DMS53 treated with DMSO at 0.1 percent for 48 hours (cell line): ENCODE data around the gene NR1I2.

Source experiments
- DNase-seq: peaks from one replicate; lab custom pipeline; 2025; ENCODE audit not compliant: unreplicated experiment; lab: John Stamatoyannopoulos, UW

Gene NR1I2

DNA sequence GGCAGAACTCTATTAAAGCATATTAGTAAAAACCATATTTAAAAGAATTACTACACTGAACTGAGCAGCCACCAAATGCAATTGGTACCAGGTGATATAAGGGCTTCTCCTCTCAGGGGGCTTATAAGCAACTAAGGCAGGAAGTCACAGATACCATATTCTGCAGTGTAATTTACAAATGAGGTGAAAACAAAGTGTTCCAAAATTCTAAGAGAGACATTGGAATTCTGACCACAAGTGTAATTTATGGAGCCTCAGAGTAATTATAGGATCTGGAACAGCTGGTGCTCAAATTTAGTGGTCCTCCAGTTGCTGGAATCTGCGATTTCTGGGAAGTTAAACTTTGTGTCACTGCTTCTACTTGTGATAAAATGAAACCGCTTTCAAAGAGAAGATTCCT is 3.1 kb upstream of the NR1I2 start:
- DNase-seq, result no peak

DNA sequence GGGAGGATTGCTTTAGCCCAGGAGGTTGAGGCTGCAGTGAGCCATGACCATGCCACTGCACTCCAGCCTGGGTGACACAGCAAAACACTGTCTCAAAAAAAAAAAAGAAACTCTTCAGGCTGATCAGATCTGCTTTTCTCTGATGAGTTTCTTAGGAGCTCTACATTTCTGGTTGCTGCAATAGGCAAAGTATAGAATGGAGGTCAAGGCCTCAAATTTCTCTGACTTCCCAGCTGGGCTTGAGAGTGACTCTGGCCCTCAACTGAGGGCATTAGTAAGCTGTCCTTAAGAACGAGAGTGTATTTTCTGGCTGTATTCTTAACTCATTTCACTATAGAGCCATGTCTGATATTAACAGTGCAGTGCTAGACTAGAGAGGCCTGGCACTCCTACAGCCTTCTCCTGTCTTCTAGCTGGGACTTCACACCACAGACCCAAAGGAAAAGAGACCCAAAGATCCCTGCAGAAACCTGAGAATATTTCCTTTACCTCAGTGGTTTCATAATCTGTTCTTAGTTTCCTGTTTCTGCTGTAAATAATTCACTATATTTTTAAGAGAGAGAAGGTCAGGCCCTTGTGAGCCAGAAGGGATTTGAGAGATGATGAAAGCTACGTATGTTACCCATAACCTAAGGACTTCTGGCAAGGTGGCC is 2.0 kb upstream of the NR1I2 start:
- DNase-seq, result no peak

DNA sequence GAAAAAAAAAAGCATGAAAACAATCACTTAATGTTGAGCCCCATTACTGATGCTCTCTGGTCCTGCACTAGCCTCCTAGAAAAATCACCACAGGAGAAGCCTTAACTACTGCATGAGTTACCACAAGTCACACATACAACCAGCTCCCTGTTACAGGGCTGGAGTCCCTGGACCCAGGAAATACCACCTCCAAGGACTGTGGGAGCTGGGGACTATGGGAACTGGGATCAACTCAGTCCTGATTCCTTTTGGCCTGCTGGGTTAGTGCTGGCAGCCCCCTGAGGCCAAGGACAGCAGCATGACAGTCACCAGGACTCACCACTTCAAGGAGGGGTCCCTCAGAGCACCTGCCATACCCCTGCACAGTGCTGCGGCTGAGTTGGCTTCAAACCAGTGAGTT is 559 bp downstream of the NR1I2 start:
- no peak for DNase-seq

DNA sequence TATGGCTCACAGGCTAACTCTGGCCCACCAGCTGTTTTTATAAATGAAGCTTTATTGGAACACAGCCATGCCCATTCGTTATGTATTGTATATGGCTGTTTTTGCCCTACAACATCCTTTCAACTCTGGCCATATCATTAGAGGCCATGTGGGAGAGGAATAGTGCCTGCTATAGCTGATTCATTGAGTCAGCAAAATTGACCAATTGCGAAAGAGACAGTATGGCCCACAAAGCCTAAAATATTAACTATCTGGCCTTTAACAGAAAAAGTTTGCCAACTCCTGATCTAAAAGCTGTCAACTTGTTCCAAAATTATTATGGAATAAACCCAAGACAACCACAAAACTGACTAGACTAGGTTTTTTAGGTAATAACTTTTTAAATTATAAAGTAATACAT is 1.4 kb downstream of the NR1I2 start:
- DNase-seq, result no peak

DNA sequence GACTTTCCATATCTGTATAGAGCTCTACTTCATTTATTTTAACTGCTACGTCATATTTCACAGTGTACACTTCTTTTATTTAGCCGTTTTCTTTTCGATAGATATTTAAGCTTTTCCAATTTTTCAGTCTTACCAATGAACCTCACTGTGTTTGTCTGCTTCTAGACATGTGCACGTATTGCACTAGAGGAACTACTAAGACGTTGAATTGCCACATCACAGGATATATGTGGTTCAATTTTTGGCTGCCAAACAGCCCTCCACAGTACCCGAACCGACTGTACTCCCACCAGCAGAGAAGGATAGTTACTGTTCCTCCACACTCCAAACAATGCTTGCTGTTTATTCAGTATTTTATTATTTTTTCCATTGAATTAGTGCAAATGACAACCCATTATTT is 2.0 kb downstream of the NR1I2 start:
- no peak for DNase-seq

DNA sequence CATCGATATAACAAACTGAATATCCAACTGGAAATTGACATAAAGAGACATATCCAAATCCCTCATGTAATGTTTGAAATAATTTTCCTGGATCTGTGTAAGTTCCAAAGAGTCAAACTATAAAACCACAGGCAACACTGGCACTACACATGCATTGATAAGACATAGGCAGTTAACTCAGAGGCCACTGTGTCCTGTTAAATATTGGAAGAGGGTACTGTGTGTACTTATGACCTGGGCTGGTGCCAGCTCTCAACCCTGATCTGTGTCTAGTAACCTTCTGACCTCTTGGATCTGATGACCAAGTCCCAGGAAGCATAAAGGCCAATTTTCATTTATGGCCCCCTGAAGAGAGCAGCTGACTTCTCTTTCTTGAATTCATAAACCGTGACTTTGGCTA is 4.5 kb downstream of the NR1I2 start:
- no peak for DNase-seq

DNA sequence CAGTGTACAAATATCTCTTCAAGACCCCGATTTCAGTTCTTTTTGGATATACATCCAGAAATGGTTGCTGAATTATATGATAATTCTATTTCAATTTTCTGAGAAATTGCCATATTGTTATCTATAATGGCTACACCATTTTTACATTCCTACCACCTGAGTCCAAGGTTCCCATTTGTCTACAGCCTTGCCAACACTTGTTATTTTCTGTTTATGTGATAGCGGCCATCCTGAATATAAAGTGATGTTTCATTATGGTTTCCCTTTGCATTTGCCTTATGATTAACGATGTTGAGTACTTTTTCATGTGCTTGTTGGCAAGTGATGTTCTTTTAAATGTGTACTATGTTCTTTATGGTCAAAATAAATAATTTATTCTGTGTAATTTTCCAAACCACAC is 8.5 kb downstream of the NR1I2 start:
- DNase-seq, result no peak

DNA sequence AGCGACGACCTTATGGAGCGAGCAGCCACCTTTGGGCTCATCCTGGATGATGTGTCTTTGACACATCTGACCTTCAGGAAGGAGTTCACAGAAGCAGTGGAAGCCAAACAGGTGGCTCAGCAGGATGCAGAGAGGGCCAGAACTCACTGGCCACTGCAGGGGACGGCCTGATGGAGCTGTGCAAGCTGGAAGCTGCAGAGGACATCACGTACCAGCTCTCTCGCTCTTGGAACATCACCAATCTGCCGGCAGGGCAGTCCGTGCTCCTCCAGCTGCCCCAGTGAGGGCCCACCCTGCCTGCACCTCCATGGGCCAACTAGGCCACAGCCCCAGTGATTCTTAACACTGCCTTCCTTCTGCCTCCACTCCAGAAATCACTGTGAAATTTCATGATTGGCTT is 10.4 kb downstream of the NR1I2 start:
- no peak for DNase-seq

DNA sequence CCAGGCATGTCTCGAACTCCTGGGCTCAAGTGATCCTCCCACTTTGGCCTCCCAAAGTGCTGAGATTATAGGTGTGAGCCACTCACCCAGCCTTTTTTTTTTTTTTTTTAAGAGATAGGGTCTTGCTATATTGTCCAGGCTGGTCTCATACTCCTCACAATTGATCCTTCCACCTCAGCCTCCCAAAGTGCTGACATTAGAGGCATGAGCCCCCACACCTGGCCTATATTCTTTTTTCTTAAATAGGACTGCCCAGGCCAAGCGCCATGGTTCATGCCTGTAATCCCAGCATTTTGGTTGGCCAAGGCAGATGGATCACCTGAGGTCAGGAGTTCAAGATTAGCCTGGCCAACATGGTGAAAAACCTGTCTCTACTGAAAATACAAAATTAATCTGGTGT is 12.5 kb downstream of the NR1I2 start:
- DNase-seq, result no peak

DNA sequence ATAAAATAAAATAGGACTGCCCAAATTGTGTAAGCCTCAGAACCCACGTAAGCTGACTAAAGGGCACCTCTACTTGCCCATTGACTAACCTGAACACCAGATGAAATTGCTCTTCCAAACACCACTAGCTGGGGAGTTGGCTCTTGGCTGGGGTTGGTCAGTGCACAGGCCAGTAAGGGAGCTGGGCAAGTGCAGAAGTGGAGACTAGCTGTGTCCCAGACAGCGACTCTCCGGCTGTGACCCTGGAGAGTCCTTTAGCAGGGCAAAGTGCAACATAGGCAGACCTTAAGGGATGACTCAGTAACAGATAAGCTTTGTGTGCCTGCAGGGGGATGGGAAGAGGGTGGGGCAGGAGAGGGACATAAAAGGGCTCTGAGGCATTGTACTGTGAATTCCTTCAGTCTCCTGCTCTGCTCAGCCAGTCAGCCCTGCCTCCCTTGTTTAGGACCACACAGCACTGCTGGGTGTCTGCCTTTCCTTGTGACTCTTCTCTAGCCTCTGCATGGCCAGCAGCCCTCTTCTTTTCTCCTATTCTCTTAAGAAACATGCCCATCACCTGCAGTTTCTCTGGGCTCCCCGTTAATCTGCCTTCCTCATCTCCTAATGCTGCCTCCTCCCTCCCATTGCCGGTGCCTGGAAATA is 13.2 kb downstream of the NR1I2 start:
- DNase-seq, result peak; percentile 39

DNA sequence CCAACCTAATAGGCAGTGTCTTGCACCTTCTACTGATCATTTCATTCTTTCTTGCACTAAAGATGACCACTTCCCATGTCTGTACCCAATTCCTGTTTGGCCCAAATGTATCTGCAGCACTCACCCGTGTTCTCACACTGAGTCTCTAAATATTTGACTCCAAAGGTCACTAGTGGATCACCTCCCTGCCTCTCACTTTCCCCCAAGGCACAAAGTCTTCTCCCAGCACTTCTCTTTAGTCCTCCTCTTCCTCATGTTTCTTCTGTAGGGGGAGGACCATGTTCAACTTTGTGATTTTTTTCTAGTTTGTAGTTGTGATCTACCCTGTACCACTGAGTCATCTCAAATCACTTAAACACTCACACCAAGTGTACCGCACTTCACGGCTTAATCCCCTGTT is 13.9 kb downstream of the NR1I2 start:
- no peak for DNase-seq

DNA sequence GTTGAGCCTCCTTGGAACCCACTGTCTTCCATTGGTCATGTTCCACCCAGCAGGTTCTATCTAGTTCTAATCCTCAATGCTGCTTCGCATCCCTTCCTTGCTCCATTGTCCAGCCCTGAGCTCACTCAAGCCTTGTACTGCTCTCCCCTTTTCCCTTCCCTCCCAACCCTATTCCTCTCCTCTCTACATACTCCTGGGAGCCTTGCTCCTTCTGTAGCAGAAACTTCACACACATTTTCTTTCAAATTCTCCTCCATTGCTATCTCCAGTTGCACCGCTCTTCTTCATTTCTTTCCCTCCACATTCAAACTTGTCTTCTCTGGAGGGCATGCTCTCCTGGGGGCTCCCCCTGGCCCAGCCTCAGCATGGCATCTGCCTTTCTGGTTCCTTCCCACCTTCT is 14.5 kb downstream of the NR1I2 start:
- no peak for DNase-seq

DNA sequence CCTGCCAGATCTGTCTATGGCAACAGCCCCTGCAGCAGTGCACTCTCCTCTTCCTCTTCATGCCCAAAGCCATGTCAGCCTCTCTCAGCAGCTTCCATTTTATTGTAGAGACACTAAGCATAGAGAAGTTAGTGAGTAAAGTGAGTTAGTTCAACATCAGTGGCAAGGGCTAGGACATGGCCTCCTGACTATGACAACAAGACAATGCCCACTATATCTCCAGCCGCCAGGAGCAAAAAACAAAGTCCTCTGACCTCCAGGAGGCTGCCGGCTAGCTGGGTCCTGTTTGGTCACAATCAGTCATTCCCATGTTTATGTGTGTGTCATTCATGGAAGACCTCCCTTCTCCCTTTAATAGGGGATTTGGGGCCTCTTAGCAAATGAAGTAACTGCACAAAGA is 14.9 kb downstream of the NR1I2 start:
- DNase-seq, result no peak

DNA sequence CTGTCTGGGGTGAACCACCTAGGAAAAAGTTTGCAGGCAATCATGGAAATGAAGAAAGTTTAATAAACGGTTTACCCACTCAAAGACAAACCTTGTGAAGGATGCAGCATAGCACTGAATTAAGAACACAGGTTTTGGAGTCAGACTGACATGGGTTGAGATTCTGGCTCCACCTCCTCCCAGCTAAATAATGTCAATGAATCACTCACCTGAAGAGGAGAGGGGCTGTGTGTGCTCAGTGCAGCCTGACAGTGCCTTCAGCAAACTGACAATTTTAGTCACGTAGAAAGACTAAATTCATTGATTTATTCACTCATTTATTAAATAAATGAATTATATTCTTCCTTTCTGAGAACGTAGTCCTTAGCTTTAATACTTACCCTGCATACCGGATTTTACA is 18.9 kb downstream of the NR1I2 start:
- no peak for DNase-seq

DNA sequence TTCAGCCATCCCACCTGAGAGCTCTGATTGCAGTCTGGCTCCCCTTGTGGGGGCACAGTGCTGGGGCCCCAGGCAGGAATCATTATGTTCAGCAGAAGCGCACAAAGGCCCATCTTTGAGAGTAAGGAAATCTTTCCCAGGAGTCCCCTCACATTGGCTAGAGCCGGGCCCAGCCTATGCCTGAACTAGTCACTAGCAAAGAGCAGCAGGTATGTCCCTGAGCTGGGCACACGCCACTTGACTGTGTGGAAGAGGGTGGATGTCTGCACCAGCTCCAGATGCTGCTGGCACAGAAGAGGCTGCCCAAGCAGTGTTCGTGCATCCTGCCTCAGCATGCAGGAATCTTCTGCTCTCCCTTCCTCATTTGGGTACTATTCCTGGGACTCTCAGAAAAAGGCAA is 26.3 kb downstream of the NR1I2 start:
- DNase-seq, result no peak

DNA sequence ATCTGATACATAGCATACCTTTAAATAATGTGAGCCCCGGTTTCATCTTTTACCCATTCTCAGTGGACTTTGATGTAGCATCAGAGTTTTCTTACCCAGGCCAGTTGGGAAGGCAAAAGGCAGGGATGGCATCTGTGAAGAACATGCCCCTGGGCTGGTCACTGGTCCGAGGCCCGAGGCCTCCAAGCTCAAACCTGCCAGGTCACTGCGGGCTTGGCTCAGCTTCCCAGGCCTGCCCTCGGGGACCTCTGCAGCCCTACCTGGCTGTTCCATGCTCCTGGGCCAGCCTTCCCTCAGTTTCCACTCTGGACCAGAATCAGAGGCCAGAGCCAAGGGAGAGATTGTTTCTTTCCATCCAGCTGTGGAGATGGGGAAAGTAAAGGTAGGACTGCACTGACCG is 26.9 kb downstream of the NR1I2 start:
- no peak for DNase-seq

DNA sequence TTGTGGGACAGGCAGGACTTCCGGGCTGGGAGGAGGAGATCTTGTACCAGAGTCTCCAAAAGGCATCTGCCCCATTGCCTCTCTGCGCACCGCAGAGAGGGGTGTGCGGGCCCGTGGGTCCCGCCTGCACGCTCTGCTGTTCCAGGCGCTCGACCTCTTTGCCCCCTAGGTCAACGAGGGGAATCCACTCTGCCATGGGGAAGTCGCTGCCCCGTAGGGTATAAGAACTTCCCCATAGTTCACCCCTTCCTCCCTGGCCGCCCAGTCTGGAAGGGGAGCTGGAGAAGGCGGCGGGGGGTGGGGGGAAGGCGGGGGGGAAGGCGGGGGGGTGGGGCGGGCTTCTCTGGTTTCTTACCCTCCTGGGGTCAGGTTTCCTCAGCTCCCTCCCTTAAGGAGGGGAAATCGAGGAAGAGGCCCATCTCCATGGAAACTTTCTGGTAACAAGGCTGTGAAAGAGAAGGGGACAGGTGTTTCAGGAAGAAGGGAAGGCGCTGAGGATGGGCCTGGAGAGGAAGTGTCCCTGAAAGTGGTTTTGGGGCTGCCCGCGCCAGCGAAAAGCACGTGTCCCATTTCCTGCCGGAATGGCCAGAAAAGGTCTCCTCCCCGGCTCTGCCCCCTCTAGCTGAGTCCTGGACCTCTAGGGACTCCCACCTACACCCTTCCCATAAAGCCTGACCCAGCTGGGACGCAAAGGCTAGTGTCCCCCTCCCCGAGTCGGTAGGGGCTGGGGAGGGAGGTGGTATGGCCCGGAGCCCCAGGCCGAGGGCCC is 27.5 kb downstream of the NR1I2 start:
- DNase-seq, result no peak

DNA sequence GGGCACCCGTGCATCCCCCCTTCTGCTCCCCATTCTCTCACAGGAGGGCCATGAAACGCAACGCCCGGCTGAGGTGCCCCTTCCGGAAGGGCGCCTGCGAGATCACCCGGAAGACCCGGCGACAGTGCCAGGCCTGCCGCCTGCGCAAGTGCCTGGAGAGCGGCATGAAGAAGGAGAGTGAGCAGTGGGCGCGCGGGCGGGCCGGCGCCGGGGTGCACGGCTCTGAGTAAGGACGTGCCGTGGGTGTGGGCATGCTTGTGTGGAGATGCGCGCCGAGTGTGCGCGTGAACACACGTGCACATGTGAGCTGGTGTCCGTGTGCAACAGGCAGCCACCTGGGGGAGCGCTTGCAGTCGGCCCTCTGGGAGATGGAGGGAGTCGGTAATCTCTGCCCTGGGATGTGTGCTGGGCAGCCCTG is 28.1 kb downstream of the NR1I2 start:
- DNase-seq, result peak; percentile 7

DNA sequence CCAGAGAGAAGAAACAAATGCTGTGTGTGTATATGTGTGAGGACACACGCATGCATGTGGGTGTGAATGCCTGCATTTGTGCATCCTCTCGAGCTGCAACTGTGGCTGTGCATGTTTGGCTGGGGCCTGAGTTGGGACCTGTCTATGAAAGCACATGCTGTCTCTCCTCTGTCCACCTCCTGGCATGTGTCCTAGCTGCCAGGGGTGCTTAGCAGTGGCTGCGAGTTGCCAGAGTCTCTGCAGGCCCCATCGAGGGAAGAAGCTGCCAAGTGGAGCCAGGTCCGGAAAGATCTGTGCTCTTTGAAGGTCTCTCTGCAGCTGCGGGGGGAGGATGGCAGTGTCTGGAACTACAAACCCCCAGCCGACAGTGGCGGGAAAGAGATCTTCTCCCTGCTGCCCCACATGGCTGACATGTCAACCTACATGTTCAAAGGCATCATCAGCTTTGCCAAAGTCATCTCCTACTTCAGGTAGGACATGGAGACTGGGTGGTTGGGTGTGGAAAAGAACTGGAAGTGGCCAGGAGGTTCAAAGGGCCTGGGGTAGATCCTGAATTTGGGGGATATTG is 30.7 kb downstream of the NR1I2 start:
- DNase-seq, result no peak

DNA sequence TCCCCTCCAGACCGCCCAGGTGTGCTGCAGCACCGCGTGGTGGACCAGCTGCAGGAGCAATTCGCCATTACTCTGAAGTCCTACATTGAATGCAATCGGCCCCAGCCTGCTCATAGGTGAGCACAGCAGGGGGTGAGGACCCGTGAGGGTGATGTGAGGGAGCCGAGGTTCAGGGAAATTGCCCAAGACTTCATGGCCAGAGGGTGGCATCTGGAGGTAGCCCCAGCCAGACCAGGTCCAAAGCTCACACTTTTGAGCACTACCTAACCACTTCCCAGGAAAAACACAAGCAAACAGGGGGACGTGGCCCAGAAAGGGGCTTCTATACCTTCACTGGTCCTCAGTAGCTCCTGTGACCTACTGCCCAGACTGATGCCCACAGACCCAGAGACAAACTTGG is 33.8 kb downstream of the NR1I2 start:
- DNase-seq, result no peak

DNA sequence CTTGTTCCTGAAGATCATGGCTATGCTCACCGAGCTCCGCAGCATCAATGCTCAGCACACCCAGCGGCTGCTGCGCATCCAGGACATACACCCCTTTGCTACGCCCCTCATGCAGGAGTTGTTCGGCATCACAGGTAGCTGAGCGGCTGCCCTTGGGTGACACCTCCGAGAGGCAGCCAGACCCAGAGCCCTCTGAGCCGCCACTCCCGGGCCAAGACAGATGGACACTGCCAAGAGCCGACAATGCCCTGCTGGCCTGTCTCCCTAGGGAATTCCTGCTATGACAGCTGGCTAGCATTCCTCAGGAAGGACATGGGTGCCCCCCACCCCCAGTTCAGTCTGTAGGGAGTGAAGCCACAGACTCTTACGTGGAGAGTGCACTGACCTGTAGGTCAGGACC is 35.2 kb downstream of the NR1I2 start:
- DNase-seq, result no peak
